AG04449 (cell line): Measurements from ENCODE around the gene LANCL2.

Source experiments
- CTCF ChIA-PET: fragments of 350-600 bp; formaldehyde crosslinking; extraction: SDS; loops from one replicate; lab custom pipeline; 2021; ENCODE audit warnings: antibody characterized with exemption; lab: Yijun Ruan, JAX
- POLR2A ChIA-PET: fragments of 400-600, 350-600 bp; formaldehyde crosslinking; extraction: SDS; loops from one replicate; lab custom pipeline; 2020; ENCODE audit warnings: antibody characterized with exemption, inconsistent platforms; lab: Yijun Ruan, JAX
- DNase-seq: peaks from one replicate; pipeline ENCODE4 v3.0.0-alpha.2; 2010; ENCODE audit warnings: low read depth, low spot score
- H3K4me3 ChIP-seq: 2 replicates; pipeline ENCODE4 v1.5.1; 2011; ENCODE audit warnings: low read depth, mild to moderate bottlenecking, control low read depth, low read length
- TF ChIP-seq, protein P1 (sequence below): IDR thresholded peaks from one replicate; pipeline ENCODE4 v1.5.1; 2011; ENCODE audit warnings: mild to moderate bottlenecking, moderate library complexity, low read length, control low read depth, inconsistent platforms; ENCODE audit not compliant: insufficient read depth; ENCODE audit errors: missing control alignments

LANCL2 gene

DNA sequence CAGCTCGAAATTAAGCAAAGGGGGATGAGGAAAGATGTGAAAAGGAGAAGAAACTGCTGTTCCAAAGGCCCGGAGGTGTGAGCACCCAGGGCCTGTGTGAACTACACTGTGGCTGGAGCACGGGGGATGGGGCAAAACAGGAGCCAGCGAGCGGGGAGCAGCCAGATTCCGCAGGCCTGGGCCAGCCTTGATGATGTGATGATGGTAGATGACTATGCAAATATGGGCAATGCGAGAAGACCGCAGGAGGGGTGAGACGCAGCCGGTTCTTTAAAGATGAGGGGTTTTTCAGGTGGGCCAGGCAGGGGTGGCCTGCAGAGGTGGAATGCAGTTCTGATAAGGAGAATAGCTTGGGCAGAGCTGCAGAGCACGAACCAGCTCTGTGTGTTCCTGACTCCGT, 61.5 kb downstream of the LANCL2 start:
- DNase-seq = no peak
- POLR2A ChIA-PET = no interaction called here
- TF ChIP-seq, protein P1, sequence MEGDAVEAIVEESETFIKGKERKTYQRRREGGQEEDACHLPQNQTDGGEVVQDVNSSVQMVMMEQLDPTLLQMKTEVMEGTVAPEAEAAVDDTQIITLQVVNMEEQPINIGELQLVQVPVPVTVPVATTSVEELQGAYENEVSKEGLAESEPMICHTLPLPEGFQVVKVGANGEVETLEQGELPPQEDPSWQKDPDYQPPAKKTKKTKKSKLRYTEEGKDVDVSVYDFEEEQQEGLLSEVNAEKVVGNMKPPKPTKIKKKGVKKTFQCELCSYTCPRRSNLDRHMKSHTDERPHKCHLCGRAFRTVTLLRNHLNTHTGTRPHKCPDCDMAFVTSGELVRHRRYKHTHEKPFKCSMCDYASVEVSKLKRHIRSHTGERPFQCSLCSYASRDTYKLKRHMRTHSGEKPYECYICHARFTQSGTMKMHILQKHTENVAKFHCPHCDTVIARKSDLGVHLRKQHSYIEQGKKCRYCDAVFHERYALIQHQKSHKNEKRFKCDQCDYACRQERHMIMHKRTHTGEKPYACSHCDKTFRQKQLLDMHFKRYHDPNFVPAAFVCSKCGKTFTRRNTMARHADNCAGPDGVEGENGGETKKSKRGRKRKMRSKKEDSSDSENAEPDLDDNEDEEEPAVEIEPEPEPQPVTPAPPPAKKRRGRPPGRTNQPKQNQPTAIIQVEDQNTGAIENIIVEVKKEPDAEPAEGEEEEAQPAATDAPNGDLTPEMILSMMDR = no peak
- no peak overlapping the region for H3K4me3 ChIP-seq
- CTCF ChIA-PET = interaction anchor here (1.6 to 6.9 kb wide), 3 partner anchors 12 to 147 kb away, joined by 5 to 89 read pairs (median 33); no protein-coding TSS in a partner anchor

DNA sequence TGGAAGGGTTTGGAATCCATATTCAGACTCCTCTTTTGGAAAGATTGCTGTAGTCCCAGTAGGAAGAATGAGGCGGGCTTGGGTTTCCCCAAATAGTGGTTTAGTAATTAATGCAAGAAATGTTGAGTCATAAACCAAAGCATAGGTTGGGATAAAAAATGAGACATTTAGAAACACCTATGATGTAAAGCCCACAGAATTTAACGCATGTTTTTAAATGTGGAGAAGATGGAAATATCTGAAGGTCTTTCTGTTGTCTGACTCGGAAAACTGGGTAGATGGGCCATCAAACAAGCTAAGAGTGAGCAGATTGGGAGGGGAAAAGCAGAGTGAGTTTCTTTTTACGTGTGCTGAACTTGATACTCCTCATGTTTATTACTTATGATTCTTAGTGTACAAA, 62.2 kb downstream of the LANCL2 start:
- ChIA-PET CTCF (interaction anchor here (1.0 to 6.9 kb wide), 6 partner anchors 12 to 652 kb away, joined by 3 to 89 read pairs (median 4); no protein-coding TSS in a partner anchor), POLR2A (no interaction called here)
- TF ChIP-seq, protein P1 = no peak
- no peak overlapping the region for H3K4me3 ChIP-seq
- DNase-seq = no peak

GRCh38 chr7:55427800-55428199, 62.7 kb downstream of the LANCL2 start:
- TF ChIP-seq, protein P1 = no peak
- no peak for DNase-seq
- CTCF ChIA-PET = interaction anchor here (1.0 to 6.9 kb wide), 8 partner anchors 8 to 653 kb away, joined by 3 to 89 read pairs (median 4); no protein-coding TSS in a partner anchor
- no peak overlapping the region for H3K4me3 ChIP-seq
- POLR2A ChIA-PET = no interaction called here

GRCh38 chr7:55429835-55430499, 64.8 kb downstream of the LANCL2 start:
- no peak overlapping the region for H3K4me3 ChIP-seq
- POLR2A ChIA-PET = interaction anchor here (0.6 kb wide), 1 partner anchor 64 kb away, joined by 3 read pairs; no protein-coding TSS in a partner anchor
- TF ChIP-seq, protein P1 = no peak
- CTCF ChIA-PET = interaction anchor here (5.8 kb wide), 1 partner anchor 150 kb away, joined by 33 read pairs; no protein-coding TSS in a partner anchor
- no peak for DNase-seq

DNA sequence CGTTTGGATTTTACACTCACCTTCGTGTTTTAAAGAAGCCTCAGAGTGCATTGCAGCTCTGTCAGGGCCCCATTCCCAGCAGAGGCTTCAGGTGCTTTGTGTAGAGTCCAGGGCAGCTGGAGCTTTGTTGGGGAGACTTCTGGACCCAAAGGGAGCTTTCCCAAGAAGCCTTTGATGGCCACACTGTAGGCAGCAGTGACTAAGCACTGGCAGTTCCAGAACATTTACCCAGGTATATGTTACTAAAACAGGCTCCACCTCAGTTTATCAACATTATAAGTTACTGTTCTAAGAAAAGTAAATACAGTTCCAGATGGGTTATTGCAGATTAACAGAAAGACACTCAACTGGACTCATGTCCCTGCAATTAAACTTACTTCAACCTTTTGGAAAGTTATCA, 66.8 kb downstream of the LANCL2 start:
- ChIA-PET POLR2A (no interaction called here), CTCF (interaction anchor here (0.6 to 2.4 kb wide), 12 partner anchors 10 to 168 kb away, joined by 3 to 11 read pairs (median 4); partner anchors contain the start of gene VOPP1)

DNA sequence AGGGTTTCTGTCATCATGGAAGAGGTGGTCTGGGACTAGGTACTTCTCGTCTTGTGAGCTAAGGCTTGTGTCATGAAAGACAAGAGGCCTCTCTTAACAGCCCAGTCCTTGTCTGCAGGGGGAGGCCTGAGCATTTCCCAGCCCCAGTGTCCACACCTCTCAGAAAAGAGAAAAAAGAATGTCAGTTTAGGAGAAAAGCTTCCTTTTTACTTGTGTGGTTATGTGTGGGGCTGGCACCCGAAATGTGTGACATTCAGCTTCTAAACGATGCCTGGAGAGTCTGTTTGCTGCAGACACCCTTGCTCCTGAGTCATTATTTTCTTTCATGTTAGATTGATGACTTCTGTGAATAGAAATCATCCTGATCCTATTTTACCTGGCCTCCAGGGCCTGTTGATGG, 67.4 kb downstream of the LANCL2 start:
- no peak for DNase-seq
- no peak overlapping the region for H3K4me3 ChIP-seq
- CTCF ChIA-PET = interaction anchor here (0.6 to 2.4 kb wide), 15 partner anchors 9 to 167 kb away, joined by 3 to 11 read pairs (median 4); partner anchors contain the start of gene VOPP1
- TF ChIP-seq, protein P1 = no peak
- POLR2A ChIA-PET = no interaction called here

More for the DNA sequence above, 66.8 kb downstream of the LANCL2 start:
- no peak overlapping the region for H3K4me3 ChIP-seq
- TF ChIP-seq, protein P1 = no peak
- DNase-seq = no peak
